ENCODE data around the gene ERI3.

GRCh38 chr1:44213222-44214112 is 141.6 kb downstream of the ERI3 start, which contains the start of gene DMAP1:
- TF ChIP-seq MAX (IDR thresholded peaks at IDR 0.05), result peak; percentile 89
- TF ChIP-seq EZH2 (IDR thresholded peaks at IDR 0.05), result no peak
- no peak for TF ChIP-seq CTCF (IDR thresholded peaks at IDR 0.05 in 2 of 3, conservative IDR thresholded peaks at IDR 0.05 in 1 of 3; ENCODE audit: borderline replicate concordance in 1 of 3, insufficient read depth in 1 of 3, low read depth in 2 of 3, low read length in 2 of 3)
- TF ChIP-seq CBX3 (IDR thresholded peaks at IDR 0.05; ENCODE audit: low read depth), result peak; percentile 99
- TF ChIP-seq SIN3A (IDR thresholded peaks at IDR 0.05; ENCODE audit: low read depth), result no peak
- no peak for TF ChIP-seq POLR2A (IDR thresholded peaks at IDR 0.05; ENCODE audit: borderline replicate concordance, extremely low read depth, insufficient read depth, insufficient read length)
- peak; percentile 76 for TF ChIP-seq POLR2AphosphoS5 (IDR thresholded peaks at IDR 0.05; ENCODE audit: low read depth, low read length)
- no peak for TF ChIP-seq EZH2phosphoT487 (IDR thresholded peaks at IDR 0.05; ENCODE audit: borderline replicate concordance)
- peak; percentile 89 for TF ChIP-seq YY1 (IDR thresholded peaks at IDR 0.05; ENCODE audit: extremely low read depth, insufficient replicate concordance, low read depth, low read length)
- TF ChIP-seq ATF3 (IDR thresholded peaks at IDR 0.05), result no peak
- TF ChIP-seq, protein P1, sequence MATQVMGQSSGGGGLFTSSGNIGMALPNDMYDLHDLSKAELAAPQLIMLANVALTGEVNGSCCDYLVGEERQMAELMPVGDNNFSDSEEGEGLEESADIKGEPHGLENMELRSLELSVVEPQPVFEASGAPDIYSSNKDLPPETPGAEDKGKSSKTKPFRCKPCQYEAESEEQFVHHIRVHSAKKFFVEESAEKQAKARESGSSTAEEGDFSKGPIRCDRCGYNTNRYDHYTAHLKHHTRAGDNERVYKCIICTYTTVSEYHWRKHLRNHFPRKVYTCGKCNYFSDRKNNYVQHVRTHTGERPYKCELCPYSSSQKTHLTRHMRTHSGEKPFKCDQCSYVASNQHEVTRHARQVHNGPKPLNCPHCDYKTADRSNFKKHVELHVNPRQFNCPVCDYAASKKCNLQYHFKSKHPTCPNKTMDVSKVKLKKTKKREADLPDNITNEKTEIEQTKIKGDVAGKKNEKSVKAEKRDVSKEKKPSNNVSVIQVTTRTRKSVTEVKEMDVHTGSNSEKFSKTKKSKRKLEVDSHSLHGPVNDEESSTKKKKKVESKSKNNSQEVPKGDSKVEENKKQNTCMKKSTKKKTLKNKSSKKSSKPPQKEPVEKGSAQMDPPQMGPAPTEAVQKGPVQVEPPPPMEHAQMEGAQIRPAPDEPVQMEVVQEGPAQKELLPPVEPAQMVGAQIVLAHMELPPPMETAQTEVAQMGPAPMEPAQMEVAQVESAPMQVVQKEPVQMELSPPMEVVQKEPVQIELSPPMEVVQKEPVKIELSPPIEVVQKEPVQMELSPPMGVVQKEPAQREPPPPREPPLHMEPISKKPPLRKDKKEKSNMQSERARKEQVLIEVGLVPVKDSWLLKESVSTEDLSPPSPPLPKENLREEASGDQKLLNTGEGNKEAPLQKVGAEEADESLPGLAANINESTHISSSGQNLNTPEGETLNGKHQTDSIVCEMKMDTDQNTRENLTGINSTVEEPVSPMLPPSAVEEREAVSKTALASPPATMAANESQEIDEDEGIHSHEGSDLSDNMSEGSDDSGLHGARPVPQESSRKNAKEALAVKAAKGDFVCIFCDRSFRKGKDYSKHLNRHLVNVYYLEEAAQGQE (IDR thresholded peaks at IDR 0.05; ENCODE audit: low read depth), result no peak

Data from HCT116 (cell line).